H1 (cell line): Measurements from ENCODE around the gene YPEL4. TPM values are rescaled to one million over a fixed set of nuclear protein-coding genes. Genes with fewer than 3 reads are reported as not detected.

Source experiments
- BACH1 ChIP-seq: IDR thresholded peaks from 2 replicates; pipeline ENCODE4 v1.6.1; 2012; ENCODE audit warnings: low read length, improper control_type of control experiment
- CBX8 ChIP-seq: fragments of 300-800, 300-1000 bp; sonication (generic); IDR thresholded peaks from 2 replicates; pipeline ENCODE4 v1.7.1; 2016; ENCODE audit warnings: low read depth, low read length, borderline replicate concordance
- CHD1 ChIP-seq: IDR thresholded peaks from 2 replicates; pipeline ENCODE4 v1.6.1; 2012; ENCODE audit warnings: low read depth, low read length, improper control_type of control experiment
- E2F6 ChIP-seq: IDR thresholded peaks from 2 replicates; pipeline ENCODE4 v1.6.1; 2012; ENCODE audit warnings: inconsistent platforms
- JUN ChIP-seq: IDR thresholded peaks from 2 replicates; pipeline ENCODE4 v1.6.1; 2011; ENCODE audit warnings: low read depth, mild to moderate bottlenecking, improper control_type of control experiment, low read length
- KDM1A ChIP-seq: fragments of 200-600, 300-600 bp; sonication (generic); IDR thresholded peaks from 2 replicates; pipeline ENCODE4 v1.7.1; 2016; ENCODE audit warnings: mild to moderate bottlenecking, low read length, borderline replicate concordance
- KDM5A ChIP-seq: fragments of 200-600 bp; IDR thresholded peaks from 2 replicates; pipeline ENCODE4 v1.7.1; 2012; ENCODE audit warnings: mild to moderate bottlenecking, low read length, inconsistent platforms, mixed read lengths
- MAX ChIP-seq: IDR thresholded peaks from 2 replicates; pipeline ENCODE4 v1.6.1; 2012; ENCODE audit warnings: inconsistent platforms
- NANOG ChIP-seq: IDR thresholded peaks from 2 replicates; pipeline ENCODE4 v1.6.1; 2011; ENCODE audit warnings: low read length, low read depth, mild to moderate bottlenecking, inconsistent platforms; ENCODE audit not compliant: insufficient read depth, poor library complexity, severe bottlenecking
- NRF1 ChIP-seq: IDR thresholded peaks from 2 replicates; pipeline ENCODE4 v1.6.1; 2011; ENCODE audit warnings: mild to moderate bottlenecking, low read depth, low read length, improper control_type of control experiment
- POLR2A ChIP-seq, 2 experiments: IDR thresholded peaks; 1 replicate in 1 of 2; 2 replicates in 1 of 2; pipeline ENCODE4 v1.6.1; 2011; ENCODE audit warnings: low read depth in 2 of 2, low read length in 2 of 2, mild to moderate bottlenecking in 2 of 2; ENCODE audit errors: control extremely low read depth in 1 of 2
- POLR2AphosphoS5 ChIP-seq: IDR thresholded peaks from 2 replicates; pipeline ENCODE4 v1.6.1; 2011; ENCODE audit warnings: low read depth, low read length
- RAD21 ChIP-seq, 2 experiments: IDR thresholded peaks in 1 of 2; conservative IDR thresholded peaks in 1 of 2; 2 replicates each; pipeline ENCODE4 v1.6.1; 2011; ENCODE audit warnings: low read depth in 2 of 2, low read length in 2 of 2, improper control_type of control experiment in 1 of 2, inconsistent platforms in 1 of 2, mild to moderate bottlenecking in 1 of 2, moderate library complexity in 1 of 2
- RNF2 ChIP-seq: fragments of 200-900, 300-1000 bp; sonication (generic); IDR thresholded peaks from 2 replicates; pipeline ENCODE4 v1.7.1; 2016; ENCODE audit warnings: borderline replicate concordance, low read depth, mild to moderate bottlenecking, antibody characterized with exemption, low read length; ENCODE audit not compliant: poor library complexity, severe bottlenecking; ENCODE audit errors: missing control alignments
- SAP30 ChIP-seq: fragments of 300-600 bp; sonication (generic); IDR thresholded peaks from 2 replicates; pipeline ENCODE4 v1.7.1; 2012; ENCODE audit warnings: low read length, moderate library complexity, mild to moderate bottlenecking, inconsistent platforms; ENCODE audit not compliant: insufficient read depth, insufficient replicate concordance
- SIN3A ChIP-seq, 2 experiments: IDR thresholded peaks in 1 of 2; conservative IDR thresholded peaks in 1 of 2; 2 replicates each; pipeline ENCODE4 v1.6.1; 2011 to 2012; ENCODE audit warnings: low read length in 2 of 2, improper control_type of control experiment in 1 of 2, low read depth in 1 of 2, mild to moderate bottlenecking in 1 of 2
- SIX5 ChIP-seq: IDR thresholded peaks from 2 replicates; pipeline ENCODE4 v1.6.1; 2011; ENCODE audit warnings: mild to moderate bottlenecking, low read depth, low read length
- SP2 ChIP-seq: IDR thresholded peaks from 2 replicates; pipeline ENCODE4 v1.6.1; 2012; ENCODE audit warnings: mild to moderate bottlenecking, low read length, inconsistent platforms
- SUZ12 ChIP-seq: fragments of 200-600 bp; sonication (generic); IDR thresholded peaks from 2 replicates; pipeline ENCODE4 v1.6.1; 2012; ENCODE audit warnings: mild to moderate bottlenecking, inconsistent platforms, low read length, moderate library complexity, mixed read lengths
- USF2 ChIP-seq: IDR thresholded peaks from 2 replicates; pipeline ENCODE4 v1.6.1; 2011; ENCODE audit warnings: low read length, improper control_type of control experiment
- YY1 ChIP-seq: IDR thresholded peaks from 2 replicates; pipeline ENCODE4 v1.6.1; 2011; ENCODE audit warnings: low read depth, mild to moderate bottlenecking, low read length
- polyA plus RNA-seq, 7 experiments: library from polyadenylated mRNA; depleted of rRNA in 3 of 7; stranded (reverse) in 5 of 7; unstranded in 2 of 7; fragments of >200 nt in 5 of 7; fragments of 200-250 nt in 2 of 7; gene quantifications; 1 replicate in 5 of 7; 2 replicates in 1 of 7; 4 replicates in 1 of 7; pipeline versions ENCODE4 v1.2.1 to v1.2.3, GENCODE V29; 2011 to 2013; ENCODE audit warnings: missing spikeins in 2 of 7, mixed read lengths in 2 of 7
- total RNA-seq: library from RNA; stranded (reverse); fragmentation: NEBNext Ultra II Directional; extraction: Animal tissue kit (Norgen Biotek cat#: 25700); gene quantifications from 2 replicates; pipeline ENCODE4 v1.2.1, GENCODE V29; 2021

The YPEL4 gene
- total and polyA plus RNA-seq, 2 of the 8 experiments (the other 6 are each of a cell fraction or from before 2014, with no cell fraction given) = 0.13 to 0.38 TPM

GRCh38 chr11:57639321-57640067 lies 10.2 kb downstream of the YPEL4 start (continued):
- TF ChIP-seq SIN3A (conservative IDR thresholded peaks at IDR 0.05 in 1 of 2, IDR thresholded peaks at IDR 0.05 in 1 of 2; ENCODE audit: low read depth in 1 of 2, low read length in 2 of 2) (peak in 1 of 2 experiments; percentile 47; a peak in 1 of 4 replicates), CBX8 (no peak), NRF1 (no peak), RAD21 (IDR thresholded peaks at IDR 0.05 in 1 of 2, conservative IDR thresholded peaks at IDR 0.05 in 1 of 2; ENCODE audit: low read depth in 2 of 2, low read length in 2 of 2) (peak in 1 of 2 experiments; percentile 30; a peak in 2 of 4 replicates), SAP30 (no peak), KDM1A (peak; percentile 82; the same call in 1 of the 2 replicates), KDM5A (no peak), NANOG (peak; percentile 64), POLR2A (IDR thresholded peaks at IDR 0.05; ENCODE audit: control extremely low read depth in 1 of 2, low read depth in 2 of 2, low read length in 2 of 2) (peak; percentile 61 to 70), E2F6 (no peak), JUN (no peak), YY1 (peak; percentile 81; the same call in 1 of the 2 replicates), BACH1 (no peak), SIX5 (peak; percentile 22; the same call in 1 of the 2 replicates), USF2 (no peak), SUZ12 (no peak), SP2 (no peak), POLR2AphosphoS5 (peak; percentile 49), RNF2 (no peak), MAX (peak; percentile 61), CHD1 (no peak)
